Measurements from ENCODE around the gene TRAPPC4. TPM values are rescaled to one million over a fixed set of nuclear protein-coding genes. Genes with fewer than 3 reads are reported as not detected.

The TRAPPC4 gene
- total RNA-seq, 1 experiment from 2014 or later: 114 TPM

- peak; percentile 98 for DNase-seq (ENCODE audit: low read depth)
These were observed 49.0 kb downstream of the TRAPPC4 start, which contains the start of gene VPS11 for GRCh38 chr11:119067371-119068222. TSS of gene VPS11 (plus strand) at chr11:119067818. CDS start at chr11:119067824, 6 bp downstream.

Other genes with a start within 250 kb of the TRAPPC4 start
- 42.2 and 70.8 TPM in 2 replicates for gene DDX6, start 227.6 kb upstream of the TRAPPC4 start, total RNA-seq (2014; rRNA removed; shearing (Covaris generic))
- not detected in 2 replicates for gene CXCR5, start 134.9 kb upstream of the TRAPPC4 start, total RNA-seq (2014; rRNA removed; shearing (Covaris generic))
- gene BCL9L, start 92.8 kb upstream of the TRAPPC4 start, total RNA-seq (2014; rRNA removed; shearing (Covaris generic)): 15.9 and 27.4 TPM in 2 replicates
- not detected in 2 replicates for gene UPK2, start 62.5 kb upstream of the TRAPPC4 start, total RNA-seq (2014; rRNA removed; shearing (Covaris generic))
- not detected in 2 replicates for gene FOXR1, start 47.0 kb upstream of the TRAPPC4 start, total RNA-seq (2014; rRNA removed; shearing (Covaris generic))
- 12.8 and 16.3 TPM in 2 replicates for gene CENATAC, start 20.6 kb upstream of the TRAPPC4 start, total RNA-seq (2014; rRNA removed; shearing (Covaris generic))
- gene RPS25, start 423 bp upstream of the TRAPPC4 start, total RNA-seq (2014; rRNA removed; shearing (Covaris generic)): 1,736 and 1,882 TPM in 2 replicates
- 26.5 and 29.5 TPM in 2 replicates for gene SLC37A4, start 12.1 kb downstream of the TRAPPC4 start, total RNA-seq (2014; rRNA removed; shearing (Covaris generic))
- gene HYOU1, start 38.4 kb downstream of the TRAPPC4 start, total RNA-seq (2014; rRNA removed; shearing (Covaris generic)): 152 and 234 TPM in 2 replicates
- 18.9 and 20.9 TPM in 2 replicates for gene VPS11, start 49.1 kb downstream of the TRAPPC4 start, total RNA-seq (2014; rRNA removed; shearing (Covaris generic))
- 17.2 and 18.5 TPM in 2 replicates for gene HMBS, start 66.1 kb downstream of the TRAPPC4 start, total RNA-seq (2014; rRNA removed; shearing (Covaris generic))
- 42.1 and 50.9 TPM in 2 replicates for gene DPAGT1, start 83.1 kb downstream of the TRAPPC4 start, total RNA-seq (2014; rRNA removed; shearing (Covaris generic))
- 7.1 and 10.3 TPM in 2 replicates for gene C2CD2L, start 88.6 kb downstream of the TRAPPC4 start, total RNA-seq (2014; rRNA removed; shearing (Covaris generic))
- 10.8 and 20.1 TPM in 2 replicates for gene HINFP, start 102.8 kb downstream of the TRAPPC4 start, total RNA-seq (2014; rRNA removed; shearing (Covaris generic))
- gene ABCG4, start 130.3 kb downstream of the TRAPPC4 start, total RNA-seq (2014; rRNA removed; shearing (Covaris generic)): 0.49 TPM in 1 of 2 replicates, not detected in the other
- 15.9 and 16.8 TPM in 2 replicates for gene NLRX1, start 150.0 kb downstream of the TRAPPC4 start, total RNA-seq (2014; rRNA removed; shearing (Covaris generic))
- not detected in 2 replicates for gene NHERF4, start 166.7 kb downstream of the TRAPPC4 start, total RNA-seq (2014; rRNA removed; shearing (Covaris generic))
- gene CBL, start 187.6 kb downstream of the TRAPPC4 start, total RNA-seq (2014; rRNA removed; shearing (Covaris generic)): 9.0 and 18.8 TPM in 2 replicates